Left ventricle myocardium superior (tissue), 1 donor: ENCODE measurements around the gene ATP8A2. TPM values are rescaled to one million over a fixed set of nuclear protein-coding genes. Genes with fewer than 3 reads are reported as not detected.

Source experiments
- ATAC-seq: fragments of 200-7000 bp; cut with Tn5 transposase; one replicate; pipeline ENCODE4 v1.9.1; 2020; ENCODE audit warnings: mild to moderate bottlenecking, moderate library complexity
- DNase-seq: peaks from one replicate; pipeline ENCODE4 v3.0.0-alpha.2; 2020
- intact Hi-C: fragments of 100-400 bp; cut with micrococcal nuclease; formaldehyde crosslinking; loops from one replicate; pipeline ENCODE4 v1.11.0; 2022
- total RNA-seq: library from RNA; stranded (reverse); fragmentation: NEBNext Ultra II Directional; extraction: Animal tissue kit (Norgen Biotek cat#: 25700); gene quantifications from one replicate; pipeline ENCODE4 v1.2.1, GENCODE V29; 2021
- donor health status: DM: no; HTN: yes; CAD: no; lungs with severe emphysema.

ATP8A2 gene
- total RNA-seq, 1 donor from 2014 or later: 0.15 TPM

- intact Hi-C loops: no loop called here
- ATAC-seq (no peak), DNase-seq (no peak)
Observed at GRCh38 chr13:25981060-25981459, 609.3 kb downstream of the ATP8A2 start.

GRCh38 chr13:25982907-25983306 is 611.1 kb downstream of the ATP8A2 start:
- intact Hi-C loops: no loop called here
- ATAC-seq: no peak
- DNase-seq: no peak

- DNase-seq: no peak
- ATAC-seq: no peak
- intact Hi-C loops: no loop called here
Observed at GRCh38 chr13:25987987-25988386, 616.2 kb downstream of the ATP8A2 start.

GRCh38 chr13:25988661-25989060 is 616.9 kb downstream of the ATP8A2 start:
- intact Hi-C loops: no loop called here
- ATAC-seq (no peak), DNase-seq (no peak)

- intact Hi-C loops: no loop called here
- ATAC-seq (no peak), DNase-seq (no peak)
Observed at GRCh38 chr13:25990801-25991200, 619.0 kb downstream of the ATP8A2 start.

GRCh38 chr13:25992076-25992475 is 620.3 kb downstream of the ATP8A2 start:
- ATAC-seq: no peak
- intact Hi-C loops: no loop called here
- DNase-seq: no peak

DNA sequence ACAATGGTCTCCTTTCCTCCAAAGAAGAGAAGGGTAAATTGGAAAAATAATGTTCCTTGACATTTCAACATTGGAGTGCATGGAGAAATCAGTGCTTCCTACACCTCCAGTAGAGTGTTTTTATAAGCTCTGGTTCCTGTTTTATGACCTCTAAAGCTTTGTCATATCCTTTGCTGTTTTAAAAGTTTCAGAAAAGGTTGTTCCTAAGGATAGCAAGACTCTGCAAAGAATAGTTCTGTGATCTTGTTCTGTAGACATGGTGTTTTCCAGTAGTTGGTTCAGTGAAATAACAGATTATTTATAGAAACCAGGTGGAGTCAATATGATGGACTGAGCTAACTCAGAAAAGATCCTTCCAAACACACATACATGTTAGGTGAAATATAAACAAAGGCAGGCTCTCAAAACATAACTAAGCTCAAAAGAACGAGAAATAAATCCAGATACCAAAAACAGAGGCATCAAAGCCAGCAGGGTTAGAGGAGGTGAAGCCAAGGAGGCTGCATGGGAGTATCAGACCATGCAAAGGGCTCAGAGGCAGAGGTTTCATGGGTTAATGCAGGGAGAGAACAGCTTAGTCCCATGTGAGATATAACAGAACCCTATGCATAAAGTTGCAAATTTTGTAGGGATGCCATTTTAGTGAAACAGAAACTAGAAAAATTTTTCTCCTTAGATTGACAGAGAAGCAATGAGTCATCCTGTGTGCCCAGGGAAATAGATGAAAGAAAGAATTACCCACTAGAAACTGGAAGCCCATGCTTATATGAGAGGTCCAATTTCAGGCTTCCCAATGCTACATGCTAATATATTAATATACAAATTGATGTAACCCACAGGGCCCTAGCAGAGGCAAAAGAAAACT is 635.7 kb downstream of the ATP8A2 start:
- intact Hi-C loops: no loop called here
- DNase-seq (no peak), ATAC-seq (no peak)

GRCh38 chr13:26010487-26011207 is 638.9 kb downstream of the ATP8A2 start:
- no peak for ATAC-seq
- intact Hi-C loops: no loop called here
- DNase-seq: no peak

- ATAC-seq: no peak
Observed at GRCh38 chr13:26011208-26011573, 639.4 kb downstream of the ATP8A2 start.

GRCh38 chr13:26011996-26012821 is 640.4 kb downstream of the ATP8A2 start:
- DNase-seq (peak; percentile 31), ATAC-seq (peak; percentile 59)
- intact Hi-C loops: no loop called here

More at GRCh38 chr13:26011208-26011573, 639.4 kb downstream of the ATP8A2 start:
- no peak for DNase-seq
- intact Hi-C loops: no loop called here

DNA sequence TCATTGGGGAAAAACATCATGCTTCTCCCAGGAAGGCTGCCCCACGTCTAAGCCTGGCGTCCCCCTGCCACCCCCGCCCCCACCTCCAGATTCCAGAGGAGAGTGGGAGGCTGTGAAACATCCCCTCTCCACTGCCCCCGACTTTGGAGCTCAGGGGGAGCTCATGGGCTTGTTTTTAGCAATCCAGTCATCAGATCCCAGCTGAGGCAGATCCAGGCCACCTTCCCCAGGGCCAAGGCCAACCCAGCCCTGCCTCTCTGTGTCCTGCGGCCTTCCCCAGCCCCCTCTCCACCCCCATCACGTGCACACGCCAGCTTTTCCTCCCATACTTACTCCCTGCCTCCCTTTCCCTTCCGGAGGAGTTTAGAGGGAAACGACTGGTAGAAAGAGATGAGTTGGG is 641.2 kb downstream of the ATP8A2 start:
- no peak for DNase-seq
- intact Hi-C loops: no loop called here
- no peak for ATAC-seq

DNA sequence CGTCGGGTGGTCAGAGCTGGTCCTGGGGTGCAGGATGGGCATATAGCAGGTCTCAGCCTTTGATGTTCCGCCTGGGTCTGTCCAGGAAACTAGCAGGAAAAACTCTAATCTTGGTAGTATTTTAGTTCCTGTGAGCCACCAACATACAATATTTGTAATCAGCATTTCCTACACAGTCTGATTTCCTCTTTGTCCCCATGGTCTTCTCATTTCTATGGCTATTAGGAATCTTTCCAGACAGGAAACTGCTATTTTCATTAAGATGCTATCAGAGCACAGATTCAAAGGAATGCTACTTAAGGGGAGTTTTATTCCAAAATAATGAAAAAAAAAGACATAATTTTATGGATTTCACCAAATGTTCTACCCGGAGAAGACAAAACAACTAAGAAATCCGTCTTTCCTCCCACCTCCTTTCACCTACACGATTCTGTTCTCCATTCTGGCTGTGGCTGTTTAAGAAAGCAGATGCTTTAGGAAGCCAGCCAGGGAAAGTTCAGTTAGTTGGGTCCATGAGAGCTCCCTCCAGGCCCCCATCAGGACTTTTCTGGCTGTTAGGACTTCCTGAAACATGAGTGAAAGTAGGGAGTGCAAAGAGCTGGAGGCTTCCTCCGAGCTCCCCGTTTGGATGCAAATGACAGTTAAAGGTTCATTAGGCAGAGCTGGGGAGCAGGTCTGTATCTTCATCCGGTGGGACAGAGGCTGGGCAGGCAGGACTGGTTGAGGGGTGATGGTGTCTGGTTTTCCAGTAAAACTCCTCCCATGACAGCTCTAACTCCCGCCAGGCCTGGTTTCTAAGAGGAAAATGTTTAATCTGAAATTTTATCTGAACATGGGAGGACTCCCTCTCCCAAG is 643.7 kb downstream of the ATP8A2 start:
- intact Hi-C loops: no loop called here
- DNase-seq (no peak), ATAC-seq (no peak)

GRCh38 chr13:26016189-26016588 is 644.4 kb downstream of the ATP8A2 start:
- DNase-seq: no peak
- intact Hi-C loops: no loop called here

DNA sequence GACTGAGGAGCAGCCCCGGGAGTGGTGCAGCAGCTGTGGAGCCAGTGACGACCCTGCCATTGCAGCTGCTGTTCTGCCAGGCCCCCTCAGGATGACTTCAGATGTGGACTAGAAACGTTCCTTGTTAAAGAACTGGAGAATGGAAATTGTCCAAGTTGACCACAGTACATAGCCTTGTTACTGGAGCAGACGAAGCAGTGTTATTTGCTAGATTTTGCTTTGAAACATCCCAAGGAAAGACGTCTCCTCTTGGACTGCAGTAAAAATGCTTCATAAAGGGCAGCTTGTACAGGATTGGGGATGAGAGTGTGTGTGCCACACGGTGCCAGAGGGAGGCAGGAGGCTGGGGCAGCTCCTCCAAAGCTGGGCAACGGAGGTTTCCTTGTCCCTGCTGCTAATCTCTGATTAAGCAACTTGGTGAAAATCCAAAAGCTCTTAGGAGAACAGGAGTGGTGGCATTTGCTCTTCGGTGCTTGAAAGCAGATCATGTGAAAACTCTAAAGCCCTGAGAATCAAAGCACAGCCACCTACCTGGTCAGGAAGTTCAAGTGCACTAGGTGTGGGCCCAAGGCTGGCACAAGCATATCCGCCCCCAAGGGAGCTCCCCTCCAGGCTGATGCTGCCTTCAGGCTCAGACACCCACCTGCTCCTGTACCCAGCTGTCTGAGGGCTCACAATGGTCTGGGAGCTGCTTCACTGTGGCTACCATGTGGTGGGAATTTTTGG is 645.6 kb downstream of the ATP8A2 start:
- peak; percentile 78 for ATAC-seq

More at GRCh38 chr13:26016189-26016588, 644.4 kb downstream of the ATP8A2 start:
- no peak for ATAC-seq

GRCh38 chr13:26017932-26018665 is 646.3 kb downstream of the ATP8A2 start:
- no peak for ATAC-seq
- intact Hi-C loops: no loop called here
- no peak for DNase-seq

More for the DNA sequence above, 645.6 kb downstream of the ATP8A2 start:
- DNase-seq: no peak
- intact Hi-C loops: no loop called here

- intact Hi-C loops: no loop called here
- ATAC-seq (no peak), DNase-seq (no peak)
Observed at GRCh38 chr13:26019251-26019650, 647.5 kb downstream of the ATP8A2 start.
